Activated naive CD4-positive, alpha-beta T cell (primary cell): ENCODE data around the gene PSMD1.

Experiments
- DNase-seq, 4 experiments: peaks; one replicate each; lab custom pipeline; 2025; lab: John Stamatoyannopoulos, UW

Gene PSMD1

DNA sequence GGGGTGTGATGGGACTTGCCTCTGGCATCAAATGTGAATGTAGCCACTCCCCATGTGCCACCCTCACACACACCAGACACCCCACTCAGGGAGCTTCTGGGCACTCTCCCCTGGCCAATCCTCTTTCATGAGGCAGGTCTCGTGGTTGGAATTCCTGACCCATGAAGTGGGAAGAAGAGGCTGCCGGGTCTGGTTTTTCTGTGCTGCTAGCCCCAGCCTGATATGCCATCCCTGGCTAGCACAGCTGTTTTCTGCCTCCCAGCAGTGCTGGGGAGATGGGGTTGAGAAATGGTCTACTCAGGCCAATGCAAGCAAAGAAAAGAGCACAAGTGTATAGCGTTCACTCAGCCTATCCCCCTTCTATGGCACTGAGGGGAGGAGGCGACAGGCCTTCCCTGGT lies 20.5 kb upstream of the PSMD1 start:
- no peak for DNase-seq

DNA sequence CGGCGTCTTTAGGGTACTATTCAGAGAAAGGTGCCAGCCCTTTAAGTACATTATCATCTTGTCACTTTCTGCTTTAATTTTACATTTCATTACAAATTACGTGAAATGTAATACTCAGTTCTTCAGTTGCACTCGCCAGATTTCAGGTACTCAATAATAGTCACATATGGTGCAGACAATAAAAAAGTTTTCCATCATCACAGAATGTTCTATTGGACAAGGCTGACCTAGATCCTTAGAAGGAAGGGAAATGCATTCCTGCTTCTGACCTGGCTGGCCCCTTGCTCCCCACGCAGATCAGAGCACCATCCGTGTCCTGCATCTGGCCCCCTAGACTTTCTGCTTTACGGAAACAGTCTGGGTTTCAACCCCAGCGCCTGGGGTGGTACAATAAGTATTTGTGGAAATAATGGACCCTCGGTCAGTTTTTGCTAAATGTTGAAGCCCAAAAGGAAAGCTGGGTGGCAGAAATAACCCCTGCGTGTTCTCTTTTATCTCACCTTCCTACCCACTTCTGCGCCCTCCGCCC lies 20.0 kb upstream of the PSMD1 start:
- DNase-seq, result no peak

DNA sequence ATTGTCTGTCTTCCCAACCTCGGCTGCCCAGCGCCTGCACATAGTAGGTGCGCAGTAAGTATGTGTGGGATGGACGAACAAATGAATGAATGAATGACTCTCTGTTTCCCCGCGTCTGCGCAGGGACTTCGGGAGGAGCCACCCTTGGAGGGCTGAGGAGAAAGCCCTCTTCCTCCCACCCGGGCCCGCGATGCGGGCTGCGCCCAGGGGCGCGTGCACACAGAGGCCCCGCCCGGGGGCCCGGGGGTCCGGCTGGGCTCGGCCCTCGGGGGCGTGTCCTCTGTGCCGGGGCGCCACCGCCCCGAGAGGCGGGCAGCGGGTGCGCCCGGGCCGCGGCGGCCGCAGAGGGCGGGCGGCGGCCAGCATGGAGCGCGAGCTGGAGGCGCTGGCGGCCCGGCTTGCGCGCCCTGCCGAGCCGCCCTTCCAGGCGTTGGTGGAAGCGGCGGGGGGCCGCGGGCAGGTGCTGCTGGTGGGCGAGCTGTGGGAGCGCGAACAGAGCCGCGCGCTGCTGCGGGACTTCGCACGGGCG lies 19.4 kb upstream of the PSMD1 start, which contains the start of gene C2orf72:
Gene C2orf72 (plus strand): TSS at position 322 of the 529 bp plus-strand sequence. CDS start 43 bp downstream, at position 365.
- no peak for DNase-seq

DNA sequence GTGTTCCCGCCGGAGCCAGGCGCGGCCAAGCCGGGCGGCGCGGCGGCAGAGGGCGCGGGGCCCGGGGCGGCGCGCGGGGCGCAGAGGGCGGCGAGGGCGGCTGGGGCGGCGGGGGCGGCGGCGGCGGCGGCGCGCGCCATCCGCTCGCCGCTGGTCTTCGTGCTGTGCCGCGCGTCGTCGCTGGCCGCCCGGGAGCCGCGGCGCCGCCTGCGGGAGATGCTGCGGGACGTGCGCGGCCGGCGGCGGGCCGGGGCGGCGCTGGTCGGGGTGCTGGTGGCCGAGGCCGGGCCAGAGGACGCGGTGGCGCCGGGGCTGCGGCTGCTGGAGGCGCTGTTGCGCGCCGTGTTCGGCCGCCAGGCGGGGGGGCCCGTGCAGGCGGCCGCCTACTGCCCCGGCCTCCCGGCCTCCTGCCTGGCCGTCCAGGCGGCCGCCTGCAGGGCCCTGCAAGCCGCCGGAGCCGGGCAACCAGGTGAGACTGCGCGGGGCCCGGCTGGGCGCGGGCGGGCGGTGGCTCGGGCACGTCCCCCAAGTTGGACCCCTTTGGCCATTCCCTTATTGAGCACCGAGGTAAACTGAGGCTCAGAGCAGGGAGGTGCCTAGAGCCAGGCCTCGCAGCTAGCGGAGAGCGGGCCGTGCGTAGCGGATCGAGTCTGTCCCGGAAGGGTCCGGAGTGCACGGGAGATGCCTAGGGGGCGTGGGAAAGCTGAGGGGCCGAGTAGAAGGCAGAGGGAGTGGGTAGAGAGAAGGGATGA lies 18.8 kb upstream of the PSMD1 start:
- no peak for DNase-seq

DNA sequence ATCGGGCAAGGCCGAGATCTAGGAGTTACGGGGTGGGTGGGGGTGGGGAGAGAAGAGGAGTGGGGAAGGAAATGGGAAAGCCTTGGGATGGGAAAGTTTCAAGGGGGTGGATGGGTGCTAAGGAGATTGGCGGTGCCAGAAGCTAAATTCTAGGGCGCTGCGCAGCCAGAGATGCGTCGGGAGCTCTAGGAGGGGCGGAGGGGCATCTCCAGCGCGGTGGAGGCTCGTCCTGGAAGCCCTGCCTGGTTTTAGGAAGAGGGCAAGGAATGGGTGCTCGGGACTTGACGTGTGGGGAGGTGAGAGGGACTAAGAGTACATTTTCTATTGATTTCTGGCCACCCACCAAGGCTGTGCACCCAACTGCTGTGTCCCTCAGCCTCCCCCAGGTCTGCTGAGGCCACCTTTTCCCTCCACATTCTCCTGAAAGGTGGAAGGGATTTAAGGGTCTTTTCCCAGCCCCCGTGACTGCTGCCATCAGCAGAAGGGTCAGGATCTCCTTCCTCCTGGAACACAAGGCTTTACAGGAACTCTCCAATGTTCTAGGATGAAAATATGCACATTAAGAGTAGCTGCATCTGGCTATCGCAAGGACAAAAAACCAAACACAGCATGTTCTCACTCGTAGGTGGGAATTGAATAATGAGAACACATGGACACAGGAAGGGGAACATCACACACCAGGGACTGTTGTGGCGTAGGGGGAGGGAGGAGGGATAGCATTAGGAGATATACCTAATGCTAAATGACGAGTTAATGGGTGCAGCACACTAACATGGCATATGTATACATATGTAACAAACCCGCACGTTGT lies 18.0 kb upstream of the PSMD1 start:
- no peak for DNase-seq

DNA sequence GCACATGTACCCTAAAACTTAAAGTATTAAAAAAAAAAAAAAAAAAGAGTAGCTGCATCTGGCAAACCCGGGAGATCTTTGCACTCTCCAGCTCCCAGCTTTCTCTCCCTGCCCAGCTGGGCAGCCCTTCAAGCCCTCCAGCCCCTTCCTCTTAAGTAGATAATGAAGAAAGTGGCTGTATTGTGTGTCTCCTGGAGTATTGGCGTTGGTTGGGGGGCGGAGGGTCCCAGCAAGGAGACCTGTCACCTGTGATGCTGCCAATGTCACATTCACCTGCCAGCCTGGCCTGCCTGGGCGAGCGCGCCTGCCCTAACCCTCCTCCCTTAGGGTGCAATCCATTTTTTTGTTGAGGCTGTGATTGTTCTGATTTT lies 17.4 kb upstream of the PSMD1 start:
- DNase-seq, result no peak

DNA sequence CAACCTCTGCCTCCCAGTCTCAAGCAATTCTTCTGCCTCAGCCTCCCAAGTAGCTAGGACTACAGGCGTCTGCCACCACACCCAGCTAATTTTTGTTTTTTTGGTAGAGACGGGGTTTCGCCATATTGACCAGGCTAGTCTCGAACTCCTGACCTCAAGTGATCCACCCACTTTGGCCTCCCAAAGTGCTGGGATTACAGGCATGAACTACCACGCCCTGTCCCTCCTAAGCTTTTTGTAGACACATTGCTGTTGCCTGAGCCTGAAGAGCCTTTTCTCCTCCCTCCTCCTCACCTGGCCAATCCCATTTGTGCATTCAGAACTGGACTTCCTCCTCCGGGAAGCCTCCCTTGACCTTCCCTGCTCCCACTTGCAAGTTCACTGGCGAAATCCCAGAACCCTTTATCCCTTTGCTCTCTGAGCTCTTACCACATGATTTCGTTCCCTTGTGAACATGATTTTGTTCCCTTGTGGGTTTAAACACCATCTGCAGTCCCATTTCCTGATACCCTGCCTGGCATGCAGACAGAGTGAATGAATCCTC lies 16.8 kb upstream of the PSMD1 start:
- no peak for DNase-seq

DNA sequence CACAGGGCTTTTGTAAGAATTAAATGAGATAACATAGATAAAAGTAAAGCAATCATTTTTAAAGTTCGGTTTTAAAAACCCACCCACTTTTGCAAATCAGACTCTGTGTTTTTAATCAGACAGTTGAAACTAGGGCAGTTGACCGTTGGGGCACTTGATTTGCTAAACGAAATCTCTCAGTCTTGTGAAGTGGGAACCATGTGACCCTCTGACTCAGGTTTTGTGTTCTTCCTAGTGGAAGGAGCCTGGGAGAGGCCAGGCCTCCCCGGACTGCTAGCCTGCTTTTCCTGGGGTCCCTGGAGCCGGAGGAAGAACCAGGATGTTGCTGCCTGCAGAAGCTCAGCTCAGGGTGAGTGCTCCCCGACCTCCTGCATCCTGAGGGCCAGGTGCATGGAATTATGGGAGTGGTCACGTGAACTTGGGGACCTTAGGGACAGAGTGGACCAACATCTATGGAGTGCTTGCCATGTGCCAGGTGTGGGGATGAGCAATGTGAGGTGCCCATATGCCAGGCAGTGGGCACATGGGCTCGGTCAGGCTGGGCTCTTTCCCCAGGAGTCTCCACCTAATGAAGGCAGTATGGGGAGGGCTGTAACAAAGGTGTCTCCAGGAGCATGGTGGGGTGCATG lies 15.5 kb upstream of the PSMD1 start:
- DNase-seq, result no peak

DNA sequence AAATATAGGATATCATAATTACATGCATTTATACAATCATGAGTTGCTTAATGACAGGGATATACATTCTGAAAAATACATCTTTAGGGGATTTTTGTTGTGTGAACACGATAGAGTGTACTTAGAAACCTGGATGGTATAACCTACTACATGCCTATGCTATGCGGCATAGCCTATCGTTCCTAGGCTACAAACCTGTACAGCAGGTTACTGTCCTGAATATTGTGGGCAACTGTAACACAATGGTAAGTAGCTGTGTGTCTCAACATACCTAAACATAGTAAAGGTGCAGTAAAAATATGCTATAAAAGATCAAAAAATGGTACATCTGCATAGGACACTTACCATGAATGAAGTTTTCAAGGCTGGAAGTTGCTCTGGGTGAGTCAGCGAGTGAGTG lies 12.9 kb upstream of the PSMD1 start:
- no peak for DNase-seq

DNA sequence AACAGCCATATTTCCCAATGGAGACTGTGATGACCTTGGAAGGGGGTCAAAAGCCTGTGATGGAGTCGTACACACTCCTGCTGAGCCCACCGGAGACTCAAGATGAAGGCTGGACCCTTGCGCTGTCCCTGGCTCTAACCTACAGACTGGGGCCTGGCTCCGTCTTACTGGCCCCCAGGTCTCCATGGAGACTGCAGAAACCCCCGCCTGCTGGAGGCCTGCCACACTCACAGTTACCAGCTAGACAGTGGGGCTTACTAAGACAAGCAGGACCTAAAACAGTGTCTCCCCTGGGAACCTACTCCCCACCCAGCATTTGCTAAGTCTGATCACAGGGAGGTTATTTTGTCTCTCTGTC lies 9.8 kb upstream of the PSMD1 start:
- DNase-seq, result no peak

DNA sequence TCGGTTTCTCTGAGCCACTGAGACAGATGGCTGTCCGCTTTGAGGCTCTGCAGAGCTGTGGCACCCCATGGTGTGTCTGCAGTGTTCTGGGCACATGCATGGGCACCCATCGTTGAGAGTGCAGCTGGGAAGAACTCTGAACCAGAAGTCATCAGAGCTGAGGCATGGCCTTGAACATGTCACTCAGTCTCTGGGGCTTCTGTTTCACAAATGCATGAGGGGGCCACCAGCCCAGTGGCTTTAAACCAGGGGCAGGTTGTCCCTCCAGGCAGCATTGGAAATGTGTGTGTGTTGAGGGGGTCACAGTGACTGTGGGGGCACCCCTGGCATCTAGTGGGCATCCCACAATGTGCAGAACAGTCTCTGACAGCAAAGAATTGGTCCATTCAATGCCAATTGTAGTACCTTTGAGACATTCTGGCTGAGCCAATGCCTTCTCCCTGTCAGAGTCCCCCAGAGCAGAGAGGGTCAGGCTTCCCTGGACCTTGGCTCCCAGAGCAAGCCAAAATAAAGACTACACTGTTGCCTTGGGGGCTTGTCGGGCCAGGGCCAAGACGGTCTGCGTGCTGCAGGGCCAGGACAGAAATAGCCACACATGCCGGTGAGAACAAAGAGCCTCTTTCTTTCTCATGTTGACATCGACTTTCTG lies 9.3 kb upstream of the PSMD1 start:
- no peak for DNase-seq

DNA sequence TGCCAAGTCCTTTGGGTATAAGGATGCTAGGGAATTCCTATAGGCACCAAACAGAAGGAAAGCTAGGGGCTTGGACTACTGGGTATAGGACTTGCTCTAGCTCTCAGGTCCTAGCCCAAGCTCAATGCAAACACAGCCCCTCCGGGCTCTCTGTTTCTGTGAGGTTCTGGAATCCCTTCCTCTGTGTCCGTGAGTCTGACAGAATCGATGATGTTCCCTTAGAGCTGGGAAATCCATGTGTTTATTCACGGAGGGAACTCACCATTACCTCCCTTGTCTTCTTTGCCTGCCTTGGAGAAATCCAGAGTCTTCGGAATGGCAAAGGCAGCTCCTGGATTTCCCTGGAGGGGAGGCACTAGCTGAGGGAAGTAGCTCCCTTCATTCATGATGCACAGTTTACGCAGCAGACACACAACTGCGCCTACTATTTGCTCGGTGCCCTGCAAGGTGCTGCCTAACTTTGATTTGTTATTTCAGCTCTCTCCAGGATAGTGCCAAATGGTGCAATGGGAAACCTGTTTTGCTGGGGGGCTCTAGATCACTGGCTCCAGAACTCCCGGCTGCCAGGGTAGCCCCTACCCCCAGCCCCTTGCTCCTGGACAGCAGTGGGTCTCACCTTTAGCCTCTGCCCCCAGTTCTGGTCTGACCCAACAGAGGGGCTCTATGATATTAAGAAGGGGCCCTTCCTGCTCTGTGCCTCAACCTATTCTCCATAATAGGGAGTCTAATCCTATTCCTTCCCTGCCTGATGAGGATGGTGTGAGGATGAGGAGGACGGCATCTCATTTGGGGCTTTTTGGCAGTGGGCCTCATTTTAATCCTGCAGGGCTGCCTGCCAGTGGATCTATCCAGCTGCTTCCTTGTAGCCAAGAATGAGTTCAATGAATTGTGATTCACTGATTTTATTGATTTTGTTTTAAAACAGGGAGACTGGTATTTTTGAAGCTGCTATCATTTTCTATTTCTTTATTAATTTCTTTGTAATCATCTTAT lies 8.4 kb upstream of the PSMD1 start:
- DNase-seq, result no peak

DNA sequence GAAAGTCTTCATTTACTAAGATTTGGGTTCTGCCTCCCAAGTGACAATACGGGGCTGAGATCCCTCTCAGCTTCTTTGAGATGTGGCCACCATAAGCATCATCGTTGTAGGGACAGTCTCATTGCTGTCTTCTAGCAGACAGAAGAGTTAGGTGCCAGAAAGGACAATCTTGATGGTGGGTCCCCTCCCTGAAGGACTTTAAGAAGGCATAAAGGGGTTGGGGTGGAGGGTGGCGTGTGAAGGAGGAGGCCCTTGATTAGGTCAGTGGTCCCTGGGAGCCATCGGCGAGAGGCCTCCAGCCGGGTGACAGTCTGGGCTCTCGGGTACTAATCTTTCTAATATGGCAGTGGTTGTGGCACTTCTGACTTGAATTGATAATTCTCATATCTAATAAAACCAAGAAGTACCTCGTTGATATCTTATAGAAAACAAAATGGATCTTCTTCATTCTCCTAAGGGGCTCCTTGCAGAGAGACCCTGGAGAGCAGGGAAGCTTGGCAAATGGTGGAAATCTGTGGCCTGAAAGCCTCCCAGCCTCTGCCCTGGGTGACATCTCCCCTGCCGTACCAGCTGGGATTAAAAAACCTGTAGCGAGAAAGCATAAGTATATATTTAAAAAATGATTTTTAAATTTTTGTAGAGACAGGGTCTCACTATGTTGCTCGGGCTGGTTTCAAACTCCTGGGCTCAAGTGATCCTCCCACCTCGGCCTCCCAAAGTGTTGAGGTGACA lies 7.2 kb upstream of the PSMD1 start:
- no peak for DNase-seq

DNA sequence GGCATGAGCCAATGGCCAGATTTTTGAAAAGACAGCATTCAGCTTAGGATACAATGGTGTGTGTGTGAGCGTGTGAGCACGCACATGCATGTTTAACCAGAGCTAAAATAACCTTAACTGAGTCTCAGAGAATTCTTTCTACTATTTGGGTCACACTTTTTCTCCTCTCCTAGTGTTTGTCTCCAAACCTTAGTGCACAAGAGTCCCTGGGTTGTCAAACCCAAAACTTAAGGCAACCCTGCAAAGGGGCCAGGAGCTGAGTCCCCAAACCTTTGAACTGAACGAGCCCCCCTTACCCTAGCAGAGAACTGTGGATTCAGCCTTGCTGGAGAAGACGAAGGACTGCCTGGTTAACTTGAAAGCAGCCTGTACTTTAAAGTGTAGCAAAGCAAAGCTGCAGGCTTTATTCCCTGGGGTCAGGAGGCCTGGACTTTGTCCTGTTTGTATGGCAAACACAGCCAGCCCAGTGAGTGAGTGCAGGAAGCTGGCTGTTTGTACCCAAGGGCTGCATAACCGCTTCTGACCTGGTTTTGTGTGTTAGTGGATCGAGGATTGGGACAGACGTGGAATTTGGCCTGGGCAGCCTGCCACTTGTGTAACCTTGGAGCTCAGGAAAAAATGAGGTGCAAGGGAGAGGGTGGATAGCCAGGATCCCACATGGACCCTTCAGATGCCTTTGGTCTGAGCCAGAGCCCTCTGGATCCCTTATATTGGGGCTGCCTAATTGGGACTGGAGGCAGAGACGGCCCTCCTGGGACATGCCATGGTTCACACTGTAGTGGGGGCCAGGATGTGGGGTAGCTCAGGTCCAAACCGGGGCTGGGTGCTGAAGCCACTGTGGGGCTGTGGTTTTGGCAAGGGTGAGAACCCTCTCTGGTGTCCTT lies 6.4 kb upstream of the PSMD1 start:
- no peak for DNase-seq

DNA sequence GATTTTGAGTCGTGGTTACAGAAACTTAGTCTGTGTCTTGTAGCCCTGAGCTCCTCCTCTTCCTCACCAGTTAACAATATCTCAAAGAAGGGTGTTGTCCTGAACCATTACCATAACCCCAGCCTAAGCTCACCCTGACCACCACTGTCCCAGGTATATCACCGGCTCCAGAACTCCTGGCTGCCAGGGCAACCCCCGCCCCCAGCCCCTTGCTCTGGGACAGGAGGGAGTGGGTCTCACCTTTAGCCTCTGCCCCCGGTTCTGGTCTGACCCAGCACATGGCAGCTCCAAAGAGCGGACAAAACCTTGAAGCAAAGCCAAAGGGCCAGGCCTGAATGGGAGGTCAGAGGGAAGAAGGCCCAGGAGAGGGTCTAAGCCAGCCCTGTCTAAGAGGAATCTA lies 5.6 kb upstream of the PSMD1 start:
- no peak for DNase-seq

DNA sequence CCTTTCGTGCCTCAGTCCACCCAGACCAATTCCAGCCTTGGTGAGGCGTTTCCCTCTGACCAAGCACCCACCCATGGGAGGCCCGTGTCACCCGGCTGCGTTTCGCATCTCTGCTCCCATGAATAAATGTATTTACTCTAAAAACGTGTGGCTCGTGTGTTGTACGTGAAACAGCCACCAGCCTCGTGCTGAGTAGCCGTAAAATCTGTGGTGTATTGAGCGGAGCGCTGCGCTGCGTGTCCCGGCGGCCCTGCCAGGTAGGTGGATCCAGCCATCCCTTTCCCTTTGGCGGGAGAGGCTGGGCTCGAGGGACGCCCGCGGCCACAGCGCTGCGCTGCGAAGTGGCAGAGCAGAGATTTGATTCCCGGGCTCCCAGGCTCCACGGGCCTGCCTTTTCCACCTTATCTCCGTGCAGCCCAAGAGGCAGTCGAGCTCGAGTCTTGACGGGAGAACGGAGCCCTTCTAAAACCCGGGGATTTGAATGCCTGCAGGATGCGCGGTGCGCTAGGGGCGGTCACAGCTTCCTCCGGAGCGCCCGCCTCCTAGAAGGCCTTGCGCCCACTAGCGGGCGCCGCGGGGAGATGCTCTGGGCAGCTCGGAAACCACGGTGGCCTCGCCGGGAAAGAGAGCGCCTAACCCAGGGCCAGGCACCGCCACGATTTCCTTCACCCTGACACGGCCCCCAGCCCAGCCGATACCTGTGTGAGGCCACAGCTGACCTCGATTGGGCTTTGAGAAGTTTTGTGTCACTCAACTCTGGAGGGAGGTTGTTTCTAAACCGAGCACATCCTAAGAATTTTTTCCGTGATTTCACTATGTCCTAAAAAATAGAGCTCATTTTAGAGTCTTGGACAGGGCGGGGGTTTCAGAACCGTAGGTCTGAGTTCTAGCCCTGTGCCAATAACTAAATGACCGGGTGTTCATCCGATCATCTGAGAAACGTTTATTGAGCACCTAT lies 3.9 kb upstream of the PSMD1 start:
- peak; percentile 52 to 75 (median 65) for DNase-seq

DNA sequence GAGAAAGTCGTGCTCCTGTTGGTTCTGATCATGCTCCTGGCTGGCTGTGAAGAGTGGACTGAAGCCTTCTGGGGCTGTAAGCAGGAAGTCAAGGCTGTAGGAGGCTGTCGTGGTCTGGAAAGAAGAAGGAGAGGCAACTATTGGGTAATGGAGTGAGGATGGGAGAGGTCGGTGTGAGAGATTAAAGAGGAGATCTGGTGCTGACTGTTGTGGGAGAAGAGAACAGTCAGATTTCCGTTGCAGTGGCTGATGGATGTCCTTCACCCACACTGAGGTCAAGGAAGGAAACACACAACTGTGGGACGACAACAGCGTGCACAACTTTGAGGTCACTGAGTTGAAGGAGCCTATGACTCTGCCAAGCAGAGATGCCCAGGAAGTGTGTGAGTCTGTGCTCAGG lies 2.8 kb upstream of the PSMD1 start:
- DNase-seq, result no peak

DNA sequence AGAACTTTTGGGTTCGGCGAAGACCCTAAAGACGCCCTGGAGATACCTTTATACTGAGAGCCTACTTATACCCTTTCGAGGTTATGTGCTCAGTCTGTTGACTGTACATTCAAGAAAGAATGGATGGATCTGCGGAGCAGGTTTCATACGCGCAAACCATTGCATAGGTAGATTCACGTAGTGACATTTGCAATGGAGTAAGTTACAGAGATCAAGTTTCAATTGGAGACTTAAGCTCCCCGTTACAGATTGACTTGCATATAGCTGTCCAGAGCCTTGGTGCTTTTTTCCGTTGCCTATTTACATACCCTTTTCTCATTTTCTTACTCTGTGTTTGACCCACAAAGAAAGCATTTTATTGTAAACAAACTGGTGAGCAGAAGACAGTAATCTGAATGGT lies 923 bp downstream of the PSMD1 start:
- DNase-seq, result no peak
